Loucy (cell line): Measurements from ENCODE around the gene PPHLN1.

Source experiments
- H2AFZ ChIP-seq: fragments of 200-600 bp; sonication (generic); 2 replicates; pipeline ENCODE4 v1.6.0; 2016; ENCODE audit warnings: antibody characterized with exemption, mild to moderate bottlenecking, low read length, moderate library complexity
- H3F3A ChIP-seq: fragments of 200-600 bp; 2 replicates; pipeline ENCODE4 v1.6.0; 2016; ENCODE audit warnings: antibody characterized with exemption, low read depth, mild to moderate bottlenecking
- H3K27me3 ChIP-seq: fragments of 200-600 bp; sonication (generic); 2 replicates; pipeline ENCODE4 v1.6.1; 2014; ENCODE audit warnings: low read length, mild to moderate bottlenecking; ENCODE audit not compliant: insufficient read depth, poor library complexity, severe bottlenecking
- H3K36me3 ChIP-seq: fragments of 200-600 bp; sonication (generic); 2 replicates; pipeline ENCODE4 v1.6.1; 2016; ENCODE audit warnings: low read length; ENCODE audit not compliant: insufficient read depth
- H3K4me1 ChIP-seq: fragments of 200-600 bp; sonication (generic); 2 replicates; pipeline ENCODE4 v1.5.1; 2014; ENCODE audit warnings: low read length, mild to moderate bottlenecking; ENCODE audit not compliant: insufficient read depth, poor library complexity, severe bottlenecking
- H3K4me2 ChIP-seq: fragments of 200-600 bp; sonication (generic); 2 replicates; pipeline ENCODE4 v1.6.0; 2014; ENCODE audit warnings: antibody characterized with exemption, low read length, low read depth, mild to moderate bottlenecking; ENCODE audit not compliant: poor library complexity, severe bottlenecking
- H3K4me3 ChIP-seq: fragments of 200-600 bp; sonication (generic); 2 replicates; pipeline ENCODE4 v1.5.1; 2014; ENCODE audit warnings: low read length, mild to moderate bottlenecking, mixed read lengths; ENCODE audit not compliant: poor library complexity, severe bottlenecking
- H3K79me2 ChIP-seq: fragments of 200-600 bp; sonication (generic); 2 replicates; pipeline ENCODE4 v1.6.1; 2014; ENCODE audit warnings: low read length; ENCODE audit not compliant: insufficient read depth
- H3K9ac ChIP-seq: fragments of 200-600 bp; sonication (generic); 2 replicates; pipeline ENCODE4 v1.6.0; 2014; ENCODE audit warnings: mild to moderate bottlenecking, low read depth, low read length, moderate library complexity; ENCODE audit not compliant: poor library complexity, severe bottlenecking
- H3K9me2 ChIP-seq: fragments of 200-600 bp; sonication (generic); replicated peaks from 2 replicates; pipeline ENCODE4 v1.6.1; 2016; ENCODE audit warnings: low read depth, low read length, mixed read lengths
- H3K9me3 ChIP-seq: fragments of 200-600 bp; sonication (generic); 2 replicates; pipeline ENCODE4 v1.6.1; 2014; ENCODE audit warnings: mild to moderate bottlenecking, antibody characterized with exemption, low read length, low read depth; ENCODE audit not compliant: insufficient read depth
- H4K20me1 ChIP-seq: fragments of 200-600 bp; sonication (generic); 2 replicates; pipeline ENCODE4 v1.6.0; 2014; ENCODE audit warnings: antibody characterized with exemption, low read length, mild to moderate bottlenecking; ENCODE audit not compliant: insufficient read depth, poor library complexity, severe bottlenecking
- CTCF ChIP-seq: fragments of 200-600 bp; sonication (generic); conservative IDR thresholded peaks from 2 replicates; pipeline ENCODE4 v1.5.1; 2014; ENCODE audit warnings: mild to moderate bottlenecking, antibody characterized with exemption, low read length
- EZH2phosphoT487 ChIP-seq: fragments of 200-600 bp; IDR thresholded peaks from 2 replicates; pipeline ENCODE4 v1.6.1; 2018; ENCODE audit warnings: antibody characterized with exemption, mild to moderate bottlenecking, moderate library complexity, borderline replicate concordance

PPHLN1 gene

GRCh38 chr12:42362647-42363260 is 36.8 kb downstream of the PPHLN1 start:
- Histone ChIP-seq H3K9me3 (no peaks in the 10 kb centered on the region), H3K9ac (no peak overlapping the region), H3K4me1 (no peaks in the 10 kb centered on the region), H3F3A (no peaks in the 10 kb centered on the region), H3K9me2 (no peaks in the 10 kb centered on the region), H3K4me2 (no peak overlapping the region), H3K4me3 (no peak overlapping the region), H2AFZ (no peak overlapping the region), H4K20me1 (no peaks in the 10 kb centered on the region), H3K27me3 (no peaks in the 10 kb centered on the region), H3K36me3 (peaks cover 17% of the 10 kb centered on the region; the same call in 1 of the 2 replicates), H3K79me2 (peaks cover 48% of the 10 kb centered on the region)
- no peak for TF ChIP-seq EZH2phosphoT487
- TF ChIP-seq CTCF = no peak

GRCh38 chr12:42364692-42365091 is 38.7 kb downstream of the PPHLN1 start:
- Histone ChIP-seq H3K36me3 (peaks cover 15% of the 10 kb centered on the region; the same call in 1 of the 2 replicates), H3K9me3 (no peaks in the 10 kb centered on the region), H3K9me2 (no peaks in the 10 kb centered on the region), H3K4me3 (no peak overlapping the region), H4K20me1 (no peaks in the 10 kb centered on the region), H3K27me3 (no peaks in the 10 kb centered on the region), H3K9ac (no peak overlapping the region), H3K4me1 (no peaks in the 10 kb centered on the region), H3F3A (no peaks in the 10 kb centered on the region), H2AFZ (no peak overlapping the region), H3K4me2 (no peak overlapping the region), H3K79me2 (peaks cover 44% of the 10 kb centered on the region)
- no peak for TF ChIP-seq EZH2phosphoT487
- no peak for TF ChIP-seq CTCF

GRCh38 chr12:42365486-42365885 is 39.5 kb downstream of the PPHLN1 start:
- no peak overlapping the region for H3K9ac ChIP-seq
- H3K36me3 ChIP-seq = peaks cover 15% of the 10 kb centered on the region; the same call in 1 of the 2 replicates
- no peaks in the 10 kb centered on the region for H3K9me2 ChIP-seq
- H3K9me3 ChIP-seq = no peaks in the 10 kb centered on the region
- H3K4me2 ChIP-seq = no peak overlapping the region
- no peak overlapping the region for H2AFZ ChIP-seq
- H3K4me3 ChIP-seq = no peak overlapping the region
- H3K79me2 ChIP-seq = peaks cover 44% of the 10 kb centered on the region
- H3F3A ChIP-seq = no peaks in the 10 kb centered on the region
- no peaks in the 10 kb centered on the region for H4K20me1 ChIP-seq
- TF ChIP-seq EZH2phosphoT487 (no peak), CTCF (no peak)
- H3K4me1 ChIP-seq = no peaks in the 10 kb centered on the region
- no peaks in the 10 kb centered on the region for H3K27me3 ChIP-seq
